Calu3 (cell line): Measurements from ENCODE around the gene CPD. TPM values are rescaled to one million over a fixed set of nuclear protein-coding genes. Genes with fewer than 3 reads are reported as not detected.

Experiments used
- BruUV-seq: library from RNA; stranded (reverse); fragments of 400-500 nt; replicated peaks from 2 replicates; lab custom pipeline; 2021; lab: Mats Ljungman, UMichigan
- CTCF ChIA-PET: fragments of 300-600 bp; sonication (Branson Sonifier 250); formaldehyde crosslinking; loops from one replicate; lab custom pipeline; 2022; ENCODE audit warnings: antibody characterized with exemption; lab: Charles Lee
- DNase-seq: peaks from one replicate; pipeline ENCODE4 v3.0.0; 2022
- H3K27ac Mint-ChIP-seq: one replicate; pipeline ENCODE4 v1.8.0; 2022; ENCODE audit warnings: mixed read lengths; ENCODE audit not compliant: unreplicated experiment
- H3K27me3 Mint-ChIP-seq: one replicate; pipeline ENCODE4 v1.8.0; 2022; ENCODE audit warnings: mixed read lengths; ENCODE audit not compliant: unreplicated experiment
- H3K36me3 Mint-ChIP-seq: one replicate; pipeline ENCODE4 v1.8.0; 2022; ENCODE audit warnings: mild to moderate bottlenecking, moderate library complexity, mixed read lengths; ENCODE audit not compliant: insufficient read depth, unreplicated experiment
- H3K4me1 Mint-ChIP-seq: one replicate; pipeline ENCODE4 v1.8.0; 2022; ENCODE audit warnings: mild to moderate bottlenecking, low read depth, mixed read lengths; ENCODE audit not compliant: unreplicated experiment
- H3K4me3 Mint-ChIP-seq: one replicate; pipeline ENCODE4 v1.8.0; 2022; ENCODE audit warnings: mild to moderate bottlenecking, low read depth, moderate library complexity, mixed read lengths; ENCODE audit not compliant: unreplicated experiment
- H3K9me3 Mint-ChIP-seq: one replicate; pipeline ENCODE4 v1.8.0; 2022; ENCODE audit warnings: low read depth, mixed read lengths; ENCODE audit not compliant: unreplicated experiment
- intact Hi-C: fragments of 100-400 bp; cut with micrococcal nuclease; formaldehyde crosslinking; loops from one replicate; pipeline ENCODE4 v1.10.0; 2022; ENCODE audit not compliant: unreplicated experiment
- total RNA-seq: library from RNA; stranded (reverse); gene quantifications from 2 replicates; pipeline ENCODE4 v1.2.3, GENCODE V29; 2022
- TF ChIP-seq, protein P1 (sequence below): fragments of 200-600 bp; IDR thresholded peaks from one replicate; pipeline ENCODE4 v1.8.0; 2022; ENCODE audit warnings: antibody characterized with exemption; ENCODE audit not compliant: unreplicated experiment

The CPD gene
- total RNA-seq, 1 experiment from 2014 or later: 82.9 TPM

DNA sequence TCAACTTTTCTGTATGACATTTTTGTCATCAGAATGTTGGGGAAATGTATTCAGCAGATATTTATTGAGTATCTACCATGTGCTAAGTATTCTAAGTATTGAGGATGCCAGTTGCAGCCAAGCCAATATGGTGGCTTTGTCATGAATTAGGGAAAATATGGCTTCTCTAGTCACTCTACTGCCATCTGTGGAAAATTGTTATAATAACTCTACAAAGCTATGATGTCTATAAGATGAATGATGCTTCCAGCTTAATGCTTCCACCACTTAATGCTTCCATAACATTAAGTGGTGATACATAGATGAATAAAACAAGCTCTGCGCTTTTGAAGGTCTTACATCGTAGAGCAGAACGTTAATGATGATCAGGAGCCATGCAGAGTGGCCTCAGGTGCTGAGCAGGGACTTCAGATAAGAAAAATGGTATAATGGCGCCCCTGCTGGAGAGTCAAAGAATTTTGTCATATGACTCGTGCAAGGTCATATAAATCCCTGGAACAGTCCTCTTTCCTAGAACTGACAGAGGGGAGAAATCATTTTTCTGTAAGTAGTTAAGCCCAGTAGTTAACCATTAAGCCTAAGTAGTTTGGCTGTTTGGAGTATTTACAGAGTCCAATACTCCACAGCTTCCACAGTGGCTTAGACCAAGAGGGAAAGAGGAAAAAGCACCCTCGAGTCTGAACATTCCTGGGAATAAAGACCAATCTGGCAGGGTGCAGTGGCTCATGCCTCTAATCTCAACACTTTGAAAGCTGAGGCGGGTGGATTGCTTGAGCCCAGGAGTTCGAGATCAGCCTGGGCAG lies 42.2 kb upstream of the CPD start:
- Mint-ChIP-seq H3K9me3 (no peaks in the 10 kb centered on the region), H3K27ac (no peak overlapping the region)

DNA sequence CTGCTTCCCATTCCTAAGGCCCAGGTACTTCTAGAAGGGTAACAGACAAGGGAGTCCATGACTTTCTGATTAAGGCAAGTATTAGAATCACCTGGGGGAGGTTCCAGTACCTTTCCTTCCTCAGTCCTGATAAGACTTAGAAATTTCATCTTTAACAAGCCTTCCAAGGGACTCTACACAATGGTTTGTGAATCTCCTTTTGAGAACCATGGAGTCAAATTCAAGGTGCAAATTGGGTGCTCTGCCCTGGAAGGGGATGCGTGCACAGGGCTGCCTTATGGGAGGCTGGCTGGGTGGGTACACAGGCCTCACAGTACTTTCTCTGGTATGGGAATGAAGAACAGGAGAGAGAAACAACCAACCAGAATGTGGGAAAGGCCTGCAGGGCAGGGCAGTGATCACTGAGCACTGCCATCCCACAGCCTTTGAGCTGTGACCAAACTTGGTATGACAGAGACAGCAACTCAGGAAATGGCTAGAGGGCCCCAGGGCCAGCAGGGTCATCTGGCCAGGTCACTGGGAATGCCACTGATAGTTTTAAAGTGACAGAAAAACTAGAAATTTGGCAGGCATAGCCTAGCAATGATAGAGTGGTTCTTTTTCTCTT lies 41.2 kb upstream of the CPD start:
- Mint-ChIP-seq H3K9me3 (no peaks in the 10 kb centered on the region), H3K4me1 (peaks cover 24% of the 10 kb centered on the region), H3K27ac (no peak overlapping the region), H3K4me3 (no peak overlapping the region), H3K27me3 (no peaks in the 10 kb centered on the region), H3K36me3 (no peaks in the 10 kb centered on the region)
- intact Hi-C loops: loop anchor here (2.0 to 5.0 kb wide), 2 partner anchors 40 to 213 kb away; no protein-coding TSS in a partner anchor
- no TSS peak for BruUV-seq
- CTCF ChIA-PET: interaction anchor here (1.4 kb wide), 1 partner anchor 7 kb away, joined by 5 read pairs; no protein-coding TSS in a partner anchor
- DNase-seq: no peak
- TF ChIP-seq, protein P1, sequence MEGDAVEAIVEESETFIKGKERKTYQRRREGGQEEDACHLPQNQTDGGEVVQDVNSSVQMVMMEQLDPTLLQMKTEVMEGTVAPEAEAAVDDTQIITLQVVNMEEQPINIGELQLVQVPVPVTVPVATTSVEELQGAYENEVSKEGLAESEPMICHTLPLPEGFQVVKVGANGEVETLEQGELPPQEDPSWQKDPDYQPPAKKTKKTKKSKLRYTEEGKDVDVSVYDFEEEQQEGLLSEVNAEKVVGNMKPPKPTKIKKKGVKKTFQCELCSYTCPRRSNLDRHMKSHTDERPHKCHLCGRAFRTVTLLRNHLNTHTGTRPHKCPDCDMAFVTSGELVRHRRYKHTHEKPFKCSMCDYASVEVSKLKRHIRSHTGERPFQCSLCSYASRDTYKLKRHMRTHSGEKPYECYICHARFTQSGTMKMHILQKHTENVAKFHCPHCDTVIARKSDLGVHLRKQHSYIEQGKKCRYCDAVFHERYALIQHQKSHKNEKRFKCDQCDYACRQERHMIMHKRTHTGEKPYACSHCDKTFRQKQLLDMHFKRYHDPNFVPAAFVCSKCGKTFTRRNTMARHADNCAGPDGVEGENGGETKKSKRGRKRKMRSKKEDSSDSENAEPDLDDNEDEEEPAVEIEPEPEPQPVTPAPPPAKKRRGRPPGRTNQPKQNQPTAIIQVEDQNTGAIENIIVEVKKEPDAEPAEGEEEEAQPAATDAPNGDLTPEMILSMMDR: no peak

More for the DNA sequence above, 42.2 kb upstream of the CPD start:
- Mint-ChIP-seq H3K4me1 (peaks cover 16% of the 10 kb centered on the region), H3K27me3 (no peaks in the 10 kb centered on the region), H3K36me3 (no peaks in the 10 kb centered on the region), H3K4me3 (no peak overlapping the region)
- CTCF ChIA-PET: interaction anchor here (0.6 to 1.4 kb wide), 10 partner anchors 8 to 233 kb away, joined by 3 to 27 read pairs (median 6); partner anchors contain the start of gene BLMH
- no TSS peak for BruUV-seq
- peak; percentile 63 for DNase-seq
- intact Hi-C loops: loop anchor here (1.0 to 5.0 kb wide), 3 partner anchors 39 to 232 kb away; no protein-coding TSS in a partner anchor
- TF ChIP-seq, protein P1: peak; percentile 71

DNA sequence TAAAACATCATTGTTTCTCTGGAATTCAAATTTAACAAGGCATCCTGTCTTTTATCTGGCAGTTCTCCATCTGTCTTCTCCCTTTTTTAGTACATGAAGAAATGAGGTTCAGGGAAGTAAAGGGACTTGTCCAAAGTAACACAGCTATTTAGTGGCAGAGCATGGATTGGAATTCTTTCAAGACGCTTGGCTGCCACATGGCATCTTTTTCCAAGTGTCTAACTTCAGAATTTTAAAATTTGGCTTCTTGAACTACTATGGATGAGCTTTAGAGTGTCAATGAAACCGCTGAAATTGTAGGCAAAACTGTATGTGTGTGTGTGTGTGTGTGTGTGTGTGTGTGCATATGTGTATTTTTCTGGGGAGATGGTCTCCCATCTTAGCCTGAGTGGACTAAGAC lies 39.6 kb upstream of the CPD start:
- CTCF ChIA-PET: interaction anchor here (0.6 to 1.0 kb wide), 4 partner anchors 12 to 235 kb away, joined by 3 to 13 read pairs (median 3); no protein-coding TSS in a partner anchor

DNA sequence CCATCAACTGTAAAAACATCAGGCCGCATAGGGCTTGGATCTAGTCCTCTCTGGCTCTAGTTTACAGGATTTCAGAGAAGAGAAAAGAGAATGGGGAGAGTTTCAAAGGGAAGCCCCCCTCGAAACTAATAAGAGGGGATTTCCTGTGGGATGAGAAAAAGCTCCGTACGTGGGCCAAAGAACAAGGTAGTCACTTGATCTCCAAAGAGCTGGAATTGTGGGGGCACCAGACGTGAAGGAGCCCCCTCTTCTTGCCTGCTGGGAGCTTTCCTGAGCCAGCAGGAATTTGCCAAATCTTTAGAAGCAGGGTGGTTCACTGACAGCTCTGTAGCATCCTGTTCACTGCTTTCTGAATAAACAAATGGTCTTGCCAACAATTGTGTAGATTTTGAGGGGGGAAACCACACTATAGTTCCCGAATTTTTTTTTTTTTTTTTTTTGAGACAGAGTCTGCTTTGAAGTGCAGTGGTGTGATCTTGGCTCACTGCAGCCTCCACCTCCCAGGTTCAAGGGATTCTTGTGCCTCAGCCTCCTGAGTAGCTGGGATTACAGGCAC lies 37.8 kb upstream of the CPD start:
- no peaks in the 10 kb centered on the region for H3K27me3 Mint-ChIP-seq
- H3K9me3 Mint-ChIP-seq: no peaks in the 10 kb centered on the region
- no peak overlapping the region for H3K4me3 Mint-ChIP-seq
- CTCF ChIA-PET: no interaction called here
- intact Hi-C loops: loop anchor here (10.0 kb wide), 1 partner anchor 94 kb away; no protein-coding TSS in a partner anchor
- H3K27ac Mint-ChIP-seq: no peak overlapping the region
- H3K4me1 Mint-ChIP-seq: peaks cover 35% of the 10 kb centered on the region
- TF ChIP-seq, protein P1: no peak
- no TSS peak for BruUV-seq
- no peak for DNase-seq
- no peaks in the 10 kb centered on the region for H3K36me3 Mint-ChIP-seq

More for the DNA sequence above, 39.6 kb upstream of the CPD start:
- no peak for DNase-seq
- no TSS peak for BruUV-seq
- H3K4me1 Mint-ChIP-seq: peaks cover 27% of the 10 kb centered on the region
- H3K9me3 Mint-ChIP-seq: no peaks in the 10 kb centered on the region
- intact Hi-C loops: loop anchor here (5.0 kb wide), 1 partner anchor 42 kb away; no protein-coding TSS in a partner anchor
- H3K27ac Mint-ChIP-seq: no peak overlapping the region
- TF ChIP-seq, protein P1: no peak
- H3K4me3 Mint-ChIP-seq: no peak overlapping the region
- H3K27me3 Mint-ChIP-seq: no peaks in the 10 kb centered on the region
- no peaks in the 10 kb centered on the region for H3K36me3 Mint-ChIP-seq
